Prostate gland (tissue), 2 donors: Measurements from ENCODE around the gene DYNC1I1. TPM values are rescaled to one million over a fixed set of nuclear protein-coding genes. Genes with fewer than 3 reads are reported as not detected.

Experiments used
- DNase-seq: peaks from one replicate; pipeline ENCODE4 v3.0.0-alpha.2; 2019; ENCODE audit warnings: low spot score
- H3K27ac ChIP-seq, 2 donors: fragments of 200-600 bp; sonication (generic); 2 replicates each; pipeline ENCODE4 v1.5.1; 2017 to 2019
- H3K27me3 ChIP-seq: fragments of 200-600 bp; sonication (generic); replicated peaks from 2 replicates; pipeline ENCODE4 v1.5.1; 2019; ENCODE audit not compliant: insufficient read depth
- H3K36me3 ChIP-seq, 2 donors: fragments of 200-600 bp; sonication (generic); 1 replicate in 1 of 2; 2 replicates in 1 of 2; pipeline versions ENCODE4 v1.5.1 to v1.8.1; 2017 to 2019
- H3K4me1 ChIP-seq: fragments of 200-600 bp; sonication (generic); replicated peaks from 2 replicates; pipeline ENCODE4 v1.5.1; 2019
- H3K4me3 ChIP-seq, 2 donors: fragments of 200-600 bp; sonication (generic); 2 replicates each; pipeline ENCODE4 v1.5.1; 2017 to 2019
- H3K9me3 ChIP-seq: fragments of 200-600 bp; sonication (generic); 2 replicates; pipeline ENCODE4 v1.5.1; 2017
- CTCF ChIP-seq, 4 experiments: fragments of 200-600 bp in 2 of 4; fragments of 450-650 bp in 2 of 4; sonication (generic) in 2 of 4; IDR thresholded peaks; 1 replicate in 3 of 4; 2 replicates in 1 of 4; pipeline ENCODE4 v1.5.1; 2016 to 2019; ENCODE audit warnings: antibody characterized with exemption in 4 of 4, mild to moderate bottlenecking in 2 of 4, moderate library complexity in 2 of 4
- POLR2A ChIP-seq: fragments of 450-650 bp; IDR thresholded peaks from one replicate; pipeline ENCODE4 v1.6.1; 2016; ENCODE audit warnings: antibody characterized with exemption, mild to moderate bottlenecking
- POLR2AphosphoS5 ChIP-seq: sonication (generic); formaldehyde crosslinking; IDR thresholded peaks from one replicate; pipeline ENCODE4 v1.6.1; 2017; ENCODE audit warnings: antibody characterized with exemption
- WGBS: methylation state at CpG from one replicate; pipeline ENCODE4 v1.1.5; 2018; 5-methylcytosine and 5-hydroxymethylcytosine counted together
- intact Hi-C: fragments of 100-400 bp; cut with DNase I; formaldehyde crosslinking; loops from one replicate; pipeline ENCODE4 v1.14.2; 2022
- total RNA-seq, 2 donors: library from RNA; depleted of rRNA; stranded (reverse); fragments of >200 nt; gene quantifications; one replicate each; pipeline ENCODE4 v1.1.0, GENCODE V29; 2016

DYNC1I1 gene
- total RNA-seq, 2 donors from 2014 or later = 4.4 to 5.1 TPM

DNA sequence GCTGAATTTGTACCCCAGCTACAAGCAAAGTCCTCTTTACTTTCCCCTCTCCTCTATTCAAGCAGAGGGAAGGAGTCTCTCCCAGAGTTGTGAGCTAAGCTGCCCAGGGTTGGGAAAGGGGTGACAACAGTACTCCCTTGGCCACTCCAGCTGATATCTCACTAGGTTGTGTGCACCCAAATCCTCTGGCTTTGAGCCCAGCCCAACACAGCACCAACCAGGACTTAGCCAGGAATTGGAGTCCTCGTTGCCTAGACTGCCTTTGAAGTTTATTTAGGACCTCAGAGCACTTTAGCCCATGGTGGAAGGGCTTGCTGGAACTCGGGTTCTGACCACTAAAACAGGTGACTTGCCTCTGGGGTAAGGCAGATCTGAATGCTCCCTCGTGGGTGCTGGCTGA, 35.7 kb upstream of the DYNC1I1 start:
- no peak for DNase-seq
- no peaks in the 10 kb centered on the region for H3K4me1 ChIP-seq
- intact Hi-C loops = no loop called here
- H3K36me3 ChIP-seq = no peaks in the 10 kb centered on the region
- no peak overlapping the region for H3K27ac ChIP-seq
- WGBS = 56% methylated on average over 3 of the region's 3 CpGs
- no peaks in the 10 kb centered on the region for H3K27me3 ChIP-seq
- TF ChIP-seq CTCF (IDR thresholded peaks at IDR 0.05) (no peak), POLR2AphosphoS5 (no peak), POLR2A (no peak)
- H3K4me3 ChIP-seq = no peak overlapping the region
- H3K9me3 ChIP-seq = no peaks in the 10 kb centered on the region

- no peaks in the 10 kb centered on the region for H3K4me1 ChIP-seq
- TF ChIP-seq CTCF (IDR thresholded peaks at IDR 0.05) (no peak), POLR2AphosphoS5 (no peak), POLR2A (no peak)
- DNase-seq = no peak
- H3K36me3 ChIP-seq = no peaks in the 10 kb centered on the region
- no peaks in the 10 kb centered on the region for H3K9me3 ChIP-seq
- no peaks in the 10 kb centered on the region for H3K27me3 ChIP-seq
- no peak overlapping the region for H3K27ac ChIP-seq
- WGBS = 70% methylated on average over 3 of the region's 3 CpGs
- H3K4me3 ChIP-seq = no peak overlapping the region
- intact Hi-C loops = no loop called here
These were observed 34.4 kb upstream of the DYNC1I1 start for GRCh38 chr7:95737828-95738505.

- Histone ChIP-seq H3K4me3 (no peak overlapping the region), H3K27ac (no peak overlapping the region), H3K9me3 (no peaks in the 10 kb centered on the region), H3K4me1 (no peaks in the 10 kb centered on the region), H3K27me3 (no peaks in the 10 kb centered on the region), H3K36me3 (no peaks in the 10 kb centered on the region)
- DNase-seq = no peak
- intact Hi-C loops = no loop called here
- TF ChIP-seq POLR2AphosphoS5 (no peak), CTCF (IDR thresholded peaks at IDR 0.05) (no peak), POLR2A (no peak)
- 46% methylated on average over 3 of the region's 3 CpGs for WGBS
These were observed 23.3 kb upstream of the DYNC1I1 start for GRCh38 chr7:95749044-95749443.

DNA sequence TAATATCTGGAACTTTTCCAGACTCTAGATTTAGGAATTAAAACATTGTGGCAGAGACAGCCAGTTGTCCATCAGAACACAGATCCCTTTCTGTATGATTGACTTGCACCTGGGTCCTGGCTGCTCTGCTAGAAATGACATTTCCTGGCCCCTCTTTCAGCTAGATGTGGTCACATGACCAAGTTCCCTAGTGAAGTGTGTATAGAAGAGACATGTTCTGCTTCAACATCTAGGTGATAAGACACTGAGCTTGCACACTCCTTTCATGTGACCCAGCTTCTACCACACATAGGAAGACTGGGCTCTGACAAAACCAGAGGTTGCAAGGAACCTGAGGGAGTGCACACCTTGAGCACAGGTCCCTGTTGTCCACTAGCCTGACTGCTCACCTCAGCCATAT, 22.8 kb upstream of the DYNC1I1 start:
- no peaks in the 10 kb centered on the region for H3K4me1 ChIP-seq
- DNase-seq = no peak
- no peaks in the 10 kb centered on the region for H3K27me3 ChIP-seq
- no peak overlapping the region for H3K4me3 ChIP-seq
- H3K27ac ChIP-seq = no peak overlapping the region
- TF ChIP-seq POLR2AphosphoS5 (no peak), POLR2A (no peak), CTCF (IDR thresholded peaks at IDR 0.05) (no peak)
- H3K36me3 ChIP-seq = no peaks in the 10 kb centered on the region
- H3K9me3 ChIP-seq = no peaks in the 10 kb centered on the region
- intact Hi-C loops = no loop called here

GRCh38 chr7:95753440-95753839, 18.9 kb upstream of the DYNC1I1 start:
- no peaks in the 10 kb centered on the region for H3K36me3 ChIP-seq
- intact Hi-C loops = no loop called here
- TF ChIP-seq POLR2A (no peak), CTCF (IDR thresholded peaks at IDR 0.05) (no peak), POLR2AphosphoS5 (no peak)
- H3K9me3 ChIP-seq = no peaks in the 10 kb centered on the region
- DNase-seq = no peak
- no peaks in the 10 kb centered on the region for H3K27me3 ChIP-seq
- H3K4me3 ChIP-seq = no peak overlapping the region
- H3K4me1 ChIP-seq = no peaks in the 10 kb centered on the region
- H3K27ac ChIP-seq = no peak overlapping the region
